Lower leg skin (tissue), 3 donors: ENCODE results near the gene EPB41L2.

Source experiments
- POLR2A ChIP-seq, 2 donors: fragments of 450-650 bp; IDR thresholded peaks; one replicate each; pipeline ENCODE4 v1.6.1; 2016 to 2017; ENCODE audit warnings: antibody characterized with exemption in 2 of 2, mild to moderate bottlenecking in 1 of 2, moderate library complexity in 1 of 2
- TF ChIP-seq, protein P1 (sequence below), 3 donors: fragments of 450-650 bp; IDR thresholded peaks; one replicate each; pipeline ENCODE4 v1.5.1; 2016; ENCODE audit warnings: antibody characterized with exemption in 3 of 3, mild to moderate bottlenecking in 3 of 3, moderate library complexity in 2 of 3

DNA sequence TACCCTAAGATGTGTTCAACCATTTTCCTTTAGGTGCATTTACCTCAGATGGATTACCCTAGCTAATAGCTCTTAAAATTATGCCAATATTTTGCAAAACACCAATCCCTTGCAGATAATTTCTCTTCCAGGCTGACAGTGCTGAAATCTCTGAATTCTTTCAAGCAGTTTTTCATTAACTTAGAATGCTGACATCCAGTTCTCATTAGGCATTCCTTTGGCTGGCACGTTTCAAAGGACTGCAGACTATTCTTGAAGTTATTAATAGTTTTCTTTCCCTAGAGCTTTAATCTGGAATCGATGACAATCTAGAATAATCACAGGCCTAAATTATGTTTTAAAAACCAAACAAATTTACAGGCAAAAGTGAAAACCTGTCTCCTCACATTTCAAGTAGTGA is 167.5 kb downstream of the EPB41L2 start:
- TF ChIP-seq, protein P1, sequence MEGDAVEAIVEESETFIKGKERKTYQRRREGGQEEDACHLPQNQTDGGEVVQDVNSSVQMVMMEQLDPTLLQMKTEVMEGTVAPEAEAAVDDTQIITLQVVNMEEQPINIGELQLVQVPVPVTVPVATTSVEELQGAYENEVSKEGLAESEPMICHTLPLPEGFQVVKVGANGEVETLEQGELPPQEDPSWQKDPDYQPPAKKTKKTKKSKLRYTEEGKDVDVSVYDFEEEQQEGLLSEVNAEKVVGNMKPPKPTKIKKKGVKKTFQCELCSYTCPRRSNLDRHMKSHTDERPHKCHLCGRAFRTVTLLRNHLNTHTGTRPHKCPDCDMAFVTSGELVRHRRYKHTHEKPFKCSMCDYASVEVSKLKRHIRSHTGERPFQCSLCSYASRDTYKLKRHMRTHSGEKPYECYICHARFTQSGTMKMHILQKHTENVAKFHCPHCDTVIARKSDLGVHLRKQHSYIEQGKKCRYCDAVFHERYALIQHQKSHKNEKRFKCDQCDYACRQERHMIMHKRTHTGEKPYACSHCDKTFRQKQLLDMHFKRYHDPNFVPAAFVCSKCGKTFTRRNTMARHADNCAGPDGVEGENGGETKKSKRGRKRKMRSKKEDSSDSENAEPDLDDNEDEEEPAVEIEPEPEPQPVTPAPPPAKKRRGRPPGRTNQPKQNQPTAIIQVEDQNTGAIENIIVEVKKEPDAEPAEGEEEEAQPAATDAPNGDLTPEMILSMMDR (IDR thresholded peaks at IDR 0.05) = no peak
- no peak for TF ChIP-seq POLR2A (IDR thresholded peaks at IDR 0.05)
